GM12878 (cell line): ENCODE measurements around the gene STAT5B. TPM values are rescaled to one million over a fixed set of nuclear protein-coding genes. Genes with fewer than 3 reads are reported as not detected.

Source experiments
- ATF7 ChIP-seq: fragments of 450-650 bp; IDR thresholded peaks from 2 replicates; pipeline ENCODE4 v1.6.1; 2016; ENCODE audit warnings: low read depth, mild to moderate bottlenecking
- BRCA1 ChIP-seq: IDR thresholded peaks from 2 replicates; pipeline ENCODE4 v1.6.1; 2011; ENCODE audit warnings: low read depth, low read length, improper control_type of control experiment
- CEBPZ ChIP-seq: fragments of 150-350 bp; IDR thresholded peaks from 2 replicates; pipeline ENCODE4 v1.6.1; 2016; ENCODE audit warnings: low read depth, low read length
- CHD2 ChIP-seq: IDR thresholded peaks from 2 replicates; pipeline ENCODE4 v1.6.1; 2011; ENCODE audit warnings: low read depth, low read length, improper control_type of control experiment, borderline replicate concordance
- FOXK2 ChIP-seq: fragments of 450-650 bp; IDR thresholded peaks from 2 replicates; pipeline ENCODE4 v1.6.1; 2017; ENCODE audit warnings: mild to moderate bottlenecking, moderate library complexity
- GATAD2B ChIP-seq: fragments of 450-650 bp; conservative IDR thresholded peaks from 2 replicates; pipeline ENCODE4 v1.6.1; 2017; ENCODE audit warnings: low read depth, mild to moderate bottlenecking, moderate library complexity
- IKZF1 ChIP-seq: fragments of 450-650 bp; conservative IDR thresholded peaks from 2 replicates; pipeline ENCODE4 v1.6.1; 2017; ENCODE audit warnings: antibody characterized with exemption, mild to moderate bottlenecking
- IRF3 ChIP-seq: fragments of 450-650 bp; IDR thresholded peaks from 2 replicates; pipeline ENCODE4 v1.6.1; 2014; ENCODE audit warnings: mild to moderate bottlenecking
- IRF4 ChIP-seq: IDR thresholded peaks from 2 replicates; pipeline ENCODE4 v1.6.1; 2011; ENCODE audit warnings: low read depth, low read length
- MLLT1 ChIP-seq: fragments of 450-650 bp; IDR thresholded peaks from 2 replicates; pipeline ENCODE4 v1.6.1; 2016; ENCODE audit warnings: mild to moderate bottlenecking
- MYC ChIP-seq: IDR thresholded peaks from 2 replicates; pipeline ENCODE4 v1.6.1; 2011; ENCODE audit warnings: mild to moderate bottlenecking, low read length, moderate library complexity, inconsistent platforms; ENCODE audit not compliant: insufficient read depth, insufficient replicate concordance, insufficient read length, severe bottlenecking
- NFYB ChIP-seq: IDR thresholded peaks from 2 replicates; pipeline ENCODE4 v1.6.1; 2011; ENCODE audit warnings: low read depth, mild to moderate bottlenecking, low read length, improper control_type of control experiment, moderate library complexity; ENCODE audit not compliant: insufficient read depth
- POLR2A ChIP-seq: IDR thresholded peaks from 2 replicates; pipeline ENCODE4 v1.6.1; 2011; ENCODE audit warnings: low read depth, mild to moderate bottlenecking, low read length
- POLR2AphosphoS2 ChIP-seq: IDR thresholded peaks from 2 replicates; pipeline ENCODE4 v1.6.1; 2011; ENCODE audit warnings: low read depth, mild to moderate bottlenecking, low read length, improper control_type of control experiment, moderate library complexity
- RAD21 ChIP-seq: IDR thresholded peaks from 2 replicates; pipeline ENCODE4 v1.6.1; 2011; ENCODE audit warnings: mild to moderate bottlenecking, low read depth, low read length, moderate library complexity; ENCODE audit not compliant: insufficient read depth
- RELA ChIP-seq: fragments of 450-650 bp; IDR thresholded peaks from 2 replicates; pipeline ENCODE4 v1.8.0; 2014; ENCODE audit warnings: borderline replicate concordance; ENCODE audit not compliant: partially characterized antibody
- SMARCA5 ChIP-seq: fragments of 450-650 bp; IDR thresholded peaks from 2 replicates; pipeline ENCODE4 v1.6.1; 2017; ENCODE audit warnings: mild to moderate bottlenecking
- TCF3 ChIP-seq: IDR thresholded peaks from 2 replicates; pipeline ENCODE4 v1.6.1; 2012; ENCODE audit warnings: low read depth, mild to moderate bottlenecking, low read length, borderline replicate concordance; ENCODE audit not compliant: insufficient read depth
- ZNF217 ChIP-seq: fragments of 450-650 bp; IDR thresholded peaks from 2 replicates; pipeline ENCODE4 v1.6.1; 2017; ENCODE audit warnings: antibody characterized with exemption, mild to moderate bottlenecking
- ZNF687 ChIP-seq: fragments of 450-650 bp; IDR thresholded peaks from 2 replicates; pipeline ENCODE4 v1.6.1; 2017; ENCODE audit warnings: mild to moderate bottlenecking, moderate library complexity
- polyA plus RNA-seq, 11 experiments: library from polyadenylated mRNA; depleted of rRNA in 4 of 11; unstranded in 6 of 11; stranded (reverse) in 5 of 11; fragments of >200 nt; fragmentation: Nextera tagmentation in 4 of 11; fragmentation: Illumina TruSeq in 1 of 11; extraction: Ambion mirVana in 4 of 11; extraction: Trizol in 1 of 11; gene quantifications; 1 replicate in 1 of 11; 2 replicates in 10 of 11; pipeline versions ENCODE4 v1.2.1 to v1.2.3, GENCODE V29; 2011 to 2016; ENCODE audit warnings: inconsistent platforms in 2 of 11, missing spikeins in 2 of 11, low read depth in 1 of 11
- total RNA-seq, 4 experiments: library from RNA; depleted of rRNA in 3 of 4; stranded (reverse); fragments of >200 nt in 3 of 4; fragmentation: Illumina TruSeq in 1 of 4; extraction: Trizol in 1 of 4; gene quantifications; 2 replicates each; pipeline versions ENCODE4 v1.2.1 to v1.2.3, GENCODE V29; 2013 to 2021

Gene STAT5B
- total and polyA plus RNA-seq, 10 of the 15 experiments (the other 5 are each of a cell fraction or from before 2014, with no cell fraction given), result 11.0 to 69.6 (median 46.7) TPM

GRCh38 chr17:42312285-42313130, 36.3 kb upstream of the STAT5B start (continued):
- no peak for TF ChIP-seq CEBPZ
- TF ChIP-seq POLR2AphosphoS2, result 0 out of 2 replicates have a peak, but pooled peaks have one; percentile 29
- TF ChIP-seq GATAD2B, result peak; percentile 38; the same call in 1 of the 2 replicates
- peak; percentile 47; the same call in 1 of the 2 replicates for TF ChIP-seq TCF3
- no peak for TF ChIP-seq MYC
- TF ChIP-seq IRF3, result no peak
- peak; percentile 67 for TF ChIP-seq RAD21
- no peak for TF ChIP-seq FOXK2
- TF ChIP-seq MLLT1, result no peak
- TF ChIP-seq SMARCA5, result no peak
- TF ChIP-seq BRCA1, result no peak
- 0 out of 2 replicates have a peak, but pooled peaks have one; percentile 20 for TF ChIP-seq IKZF1
- TF ChIP-seq IRF4, result no peak
- TF ChIP-seq ZNF687, result peak; percentile 61
- peak; percentile 82 for TF ChIP-seq POLR2A
- TF ChIP-seq ATF7, result no peak
- TF ChIP-seq RELA, result peak; percentile 41
- peak; percentile 35; the same call in 1 of the 2 replicates for TF ChIP-seq CHD2
- TF ChIP-seq ZNF217, result no peak
- no peak for TF ChIP-seq NFYB
